TTC549 (cell line): ENCODE results near the gene MRPL48.
"Not testable (repeated sequence)": the region's sequence is repeated elsewhere in the genome, so short reads cannot be mapped to it uniquely, and the experiment has no call there.

Source experiments
- FAIRE-seq: peaks from 2 replicates; lab custom pipeline; 2012; peaks lifted over from hg19 to GRCh38; lab: Jason Lieb, UNC

The MRPL48 gene

DNA sequence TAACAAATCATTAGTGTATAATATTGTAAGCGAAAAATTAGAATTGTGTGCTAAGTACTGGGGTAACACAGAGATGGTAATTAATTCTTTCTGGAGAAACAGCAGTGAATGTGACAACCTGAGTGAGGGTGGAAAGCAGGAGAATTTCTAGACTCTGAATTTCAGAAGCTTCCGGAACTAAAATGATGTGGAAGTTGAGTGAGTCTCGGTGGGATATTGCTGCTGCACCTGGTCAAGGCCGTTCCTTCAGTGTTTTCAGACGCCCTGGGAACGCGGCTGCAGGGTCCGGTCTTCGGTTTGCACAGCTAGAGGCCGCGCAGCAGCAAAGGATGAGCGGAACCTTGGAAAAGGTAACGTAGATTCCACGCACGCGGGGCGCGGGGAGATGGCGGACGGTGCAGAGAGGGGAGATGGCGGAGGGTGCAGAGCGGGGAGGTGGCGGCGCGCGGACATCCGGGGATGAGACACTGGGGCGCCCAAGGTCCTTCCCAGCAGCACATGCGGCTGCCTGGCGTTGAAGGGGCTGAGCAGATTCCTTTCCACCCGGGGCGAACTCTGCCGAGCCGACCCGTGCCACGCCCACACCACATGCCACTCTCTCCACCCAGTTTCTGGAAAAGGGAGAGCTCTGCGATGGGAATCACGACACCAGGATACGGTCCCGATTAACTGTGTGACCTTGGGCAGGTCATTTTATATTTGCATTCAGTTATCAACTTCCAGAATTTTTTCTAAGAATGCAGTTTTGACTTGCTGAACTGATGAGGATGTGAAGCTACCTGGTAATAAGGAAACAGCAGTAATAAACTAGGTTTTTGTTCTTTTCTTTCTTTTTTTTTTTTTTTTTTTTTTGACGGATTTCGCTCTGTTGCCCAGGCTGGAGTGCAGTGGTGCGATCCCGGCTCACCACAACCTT is at the start of gene MRPL48:
Gene MRPL48 (plus strand): TSS at position 232 of the 916 bp plus-strand sequence. CDS start 98 bp downstream, at position 330.
- FAIRE-seq, result no peak

DNA sequence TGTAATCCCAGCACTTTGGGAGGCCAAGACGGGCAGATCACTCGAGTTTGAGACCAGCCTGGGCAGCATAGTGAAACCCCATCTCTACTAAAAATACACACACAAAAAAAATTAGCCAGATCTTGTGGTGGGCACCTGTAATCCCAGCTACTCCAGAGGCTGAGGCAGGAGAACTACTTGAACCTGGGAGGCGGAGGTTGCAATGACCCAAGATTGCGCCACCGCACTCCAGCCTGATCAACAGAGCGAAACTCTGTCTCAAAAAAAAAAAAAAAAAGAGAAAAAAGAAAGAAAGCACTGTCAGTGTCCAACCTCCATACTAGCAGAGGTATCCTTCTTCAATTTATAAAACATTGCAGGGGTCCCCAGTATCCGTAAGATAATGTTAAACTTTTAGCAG is 44.6 kb upstream of the MRPL48 start:
- no peak for FAIRE-seq

- FAIRE-seq, result no peak
Observed at GRCh38 chr11:73746701-73747100, 41.0 kb upstream of the MRPL48 start.

DNA sequence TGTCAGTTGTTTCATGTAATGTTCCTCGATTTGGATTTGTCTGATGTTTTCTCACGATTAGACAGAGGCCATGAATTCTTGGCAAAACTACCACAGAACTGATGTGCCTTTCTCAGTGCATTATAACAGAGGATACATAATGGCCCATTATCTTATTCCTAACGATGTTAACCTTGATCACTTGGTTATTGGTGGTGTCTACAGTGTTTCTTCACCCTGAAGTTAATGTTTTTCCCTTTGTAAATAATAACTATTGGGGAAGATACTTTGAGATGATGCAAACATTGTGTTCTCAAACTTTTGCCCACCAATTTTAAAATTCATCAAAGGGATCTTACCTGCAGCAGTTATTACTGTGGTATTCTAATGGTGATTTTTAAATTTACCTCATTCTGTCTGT is 39.9 kb upstream of the MRPL48 start:
- no peak for FAIRE-seq

DNA sequence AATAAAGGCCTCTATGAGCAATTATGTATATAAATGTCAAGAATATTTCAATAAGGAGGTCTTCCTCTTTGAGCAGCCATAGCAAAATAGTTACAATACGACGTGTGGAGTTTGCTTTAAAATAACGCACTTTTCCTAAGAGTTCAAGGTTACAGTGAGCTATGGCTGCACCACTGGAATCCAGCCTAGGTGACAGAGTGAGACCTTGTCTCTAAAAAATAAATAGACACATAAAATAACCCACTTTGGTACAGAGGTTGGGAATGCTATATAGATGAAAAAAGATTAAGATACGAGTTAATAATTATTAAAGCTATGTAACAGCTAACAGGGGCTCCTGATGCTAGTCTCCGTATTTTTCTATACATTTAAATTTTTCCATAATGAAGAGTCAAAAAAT is 39.4 kb upstream of the MRPL48 start:
- no peak for FAIRE-seq

DNA sequence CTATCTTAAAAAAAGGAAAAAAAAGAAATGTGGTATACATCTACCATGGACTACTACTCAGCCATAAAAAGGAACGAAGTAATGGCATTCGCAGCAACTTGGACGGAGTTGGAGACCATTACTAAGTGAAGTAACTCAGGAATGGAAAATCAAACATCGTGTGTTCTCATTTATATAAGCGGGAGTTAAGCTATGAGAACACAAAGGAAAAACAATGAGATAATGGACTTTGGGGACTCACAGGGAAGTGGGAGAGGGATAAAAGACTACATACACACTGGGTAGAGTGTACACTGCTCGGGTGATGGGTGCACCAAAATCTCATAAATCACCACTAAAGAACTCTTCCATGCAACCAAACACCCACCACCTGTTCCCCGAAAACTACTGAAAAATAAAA is 38.6 kb upstream of the MRPL48 start:
- no peak for FAIRE-seq

- no peak for FAIRE-seq
Observed at GRCh38 chr11:73750228-73750627, 37.4 kb upstream of the MRPL48 start.

DNA sequence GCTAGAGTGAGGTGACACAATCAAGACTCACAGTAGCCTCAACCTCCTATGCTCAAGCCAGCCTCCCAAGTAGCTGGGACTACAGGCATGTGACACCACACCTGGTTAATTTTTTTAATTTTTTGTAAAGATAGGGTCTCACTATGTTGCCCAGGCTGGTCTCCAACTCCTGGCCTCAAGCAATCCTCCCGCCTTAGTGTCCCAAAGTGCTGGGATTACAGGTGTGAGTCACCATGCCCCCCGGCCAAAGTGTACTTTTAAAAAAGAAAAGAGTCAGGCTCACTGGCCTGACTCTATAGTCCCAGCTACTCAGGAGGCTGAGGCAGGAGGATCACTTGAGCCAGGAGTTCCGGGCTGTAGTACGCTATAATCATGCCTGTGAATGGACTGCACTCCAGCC is 36.8 kb upstream of the MRPL48 start:
- FAIRE-seq, result not testable (repeated sequence)

DNA sequence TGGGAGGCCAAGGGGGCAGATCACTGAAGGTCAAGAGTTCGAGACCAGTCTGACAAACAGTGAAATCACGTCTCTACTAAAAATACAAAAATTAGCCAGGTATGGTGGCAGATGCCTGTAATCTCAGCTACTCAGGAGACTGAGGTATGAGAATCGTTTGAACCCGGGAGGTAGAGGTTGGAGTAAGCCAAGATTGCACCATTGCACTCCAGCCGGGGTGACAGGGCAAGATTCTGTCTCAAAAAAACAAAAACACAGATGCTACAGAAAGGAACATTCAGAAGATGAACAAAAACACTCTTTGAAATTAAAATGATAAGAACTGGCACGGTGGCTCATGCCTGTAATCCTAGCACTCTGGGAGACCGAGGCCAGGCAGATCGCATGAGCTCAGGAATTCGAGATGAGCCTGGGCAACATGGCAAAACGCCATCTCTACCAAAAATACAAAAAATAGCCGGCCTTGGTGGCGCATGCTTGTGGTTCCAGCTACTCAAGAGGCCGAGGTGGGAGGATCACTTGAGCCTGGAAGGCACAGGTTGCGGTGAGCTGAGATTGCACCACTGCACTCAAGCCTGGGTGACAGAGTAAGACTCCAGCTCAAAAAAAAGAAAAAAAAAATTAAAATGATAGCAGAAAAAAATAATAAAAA is 35.3 kb upstream of the MRPL48 start:
- no peak for FAIRE-seq

- no peak for FAIRE-seq
Observed at GRCh38 chr11:73752903-73753302, 34.8 kb upstream of the MRPL48 start.

GRCh38 chr11:73753938-73754337 is 33.7 kb upstream of the MRPL48 start:
- no peak for FAIRE-seq

GRCh38 chr11:73755670-73756069 is 32.0 kb upstream of the MRPL48 start:
- FAIRE-seq, result no peak

DNA sequence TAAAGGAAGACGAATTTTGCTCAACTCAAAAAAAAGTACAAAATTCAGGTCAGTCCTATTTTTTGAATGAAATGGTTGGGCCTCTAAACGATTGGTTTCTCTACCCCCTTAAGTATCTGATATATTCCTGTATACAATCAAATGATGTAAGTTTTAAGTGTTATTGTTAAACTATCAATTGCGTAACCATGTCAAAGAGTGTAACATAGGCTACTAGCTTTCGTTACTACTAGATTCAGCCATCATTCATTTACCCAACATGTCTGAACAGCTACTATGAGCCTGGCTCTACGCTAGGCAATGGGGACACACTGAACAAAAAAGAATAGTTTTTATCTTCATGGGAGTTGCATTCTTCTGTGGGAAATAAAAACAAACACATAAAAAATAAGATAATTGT is 30.1 kb upstream of the MRPL48 start:
- no peak for FAIRE-seq

DNA sequence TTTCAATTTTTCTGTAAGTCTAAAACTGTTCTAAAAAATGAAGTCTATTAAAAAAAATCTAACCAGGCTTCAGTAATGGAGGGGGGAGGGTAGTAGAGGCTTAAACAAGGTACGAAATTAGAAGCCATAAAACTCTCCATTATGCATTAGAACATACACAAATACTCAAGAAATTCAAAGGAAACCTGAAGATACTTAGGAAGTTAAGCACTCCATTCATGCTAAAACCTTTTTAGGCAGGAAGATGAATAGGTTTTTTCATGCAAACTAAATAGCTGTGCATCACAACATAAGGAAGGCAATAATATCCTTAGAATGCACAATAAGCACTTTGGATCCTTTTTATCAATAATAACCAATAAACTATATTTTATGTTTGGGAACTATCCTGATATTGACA is 29.2 kb upstream of the MRPL48 start:
- FAIRE-seq, result no peak

- FAIRE-seq, result no peak
Observed at GRCh38 chr11:73759610-73760134, 28.0 kb upstream of the MRPL48 start.

- no peak for FAIRE-seq
Observed at GRCh38 chr11:73760135-73760678, 27.5 kb upstream of the MRPL48 start.

GRCh38 chr11:73760679-73761402 is 26.8 kb upstream of the MRPL48 start, which contains the start of gene RAB6A:
TSS of gene RAB6A (minus strand) at chr11:73761074. CDS start at chr11:73760635, 439 bp downstream.
- peak; percentile 89 for FAIRE-seq

DNA sequence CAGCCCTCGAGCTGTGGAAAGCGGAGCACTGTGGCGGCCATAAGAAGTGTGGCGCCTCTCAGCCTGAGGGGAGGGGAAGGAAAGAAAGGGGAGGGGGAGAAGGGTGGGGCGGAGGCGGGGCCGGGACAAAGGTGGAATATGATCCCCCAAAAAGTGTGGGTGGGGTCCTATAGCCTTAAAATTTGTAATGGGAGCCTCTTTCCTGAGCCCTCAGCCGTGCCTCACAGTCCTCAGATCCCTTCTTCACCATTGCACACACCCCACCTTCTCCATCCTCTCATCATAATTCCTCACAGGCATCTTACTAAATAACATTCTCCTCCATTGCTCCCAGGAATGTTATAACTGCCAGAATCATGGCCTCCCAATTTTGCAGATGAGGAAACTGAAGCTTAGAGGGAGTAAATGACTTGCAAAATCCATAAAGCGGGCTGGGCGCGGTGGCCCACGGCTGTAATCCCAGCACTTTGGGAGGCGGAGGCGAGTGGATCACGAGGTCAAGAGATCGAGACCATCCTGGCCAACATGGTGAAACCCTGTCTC is 26.2 kb upstream of the MRPL48 start:
- no peak for FAIRE-seq

GRCh38 chr11:73762732-73763131 is 24.9 kb upstream of the MRPL48 start:
- no peak for FAIRE-seq

- FAIRE-seq, result no peak
Observed at GRCh38 chr11:73766763-73767162, 20.9 kb upstream of the MRPL48 start.

DNA sequence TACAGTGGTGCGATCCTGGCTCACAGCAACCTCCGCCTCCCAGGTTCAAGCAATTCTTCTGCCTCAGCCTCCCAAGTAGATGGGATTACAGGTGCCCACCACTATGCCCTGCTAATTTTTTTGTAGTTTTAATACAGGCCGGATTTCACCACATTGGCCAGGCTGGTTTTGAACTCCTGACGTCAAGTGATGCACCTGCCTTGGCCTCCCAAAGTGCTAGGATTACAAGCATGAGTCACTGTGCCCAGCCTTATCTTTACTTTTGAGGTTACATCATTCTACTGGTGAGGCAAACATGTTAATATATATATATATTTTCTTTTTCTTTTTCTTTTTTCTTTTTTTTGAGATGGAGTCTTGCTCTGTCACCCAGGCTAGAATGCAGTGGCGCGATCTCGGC is 16.9 kb upstream of the MRPL48 start:
- not testable (repeated sequence) for FAIRE-seq
